HG02870 (cell line): ENCODE results near the gene C2CD5.
A peak's percentile ranks its signal among the peaks of the same experiment; 100 is the strongest.
"Not testable (repeated sequence)": the region's sequence is repeated elsewhere in the genome, so short reads cannot be mapped to it uniquely, and the experiment has no call there.

Source experiments
- ATAC-seq: cut with Tn5 transposase; IDR thresholded peaks from one replicate; pipeline ENCODE4 v1.9.1; 2021; ENCODE audit warnings: mild to moderate bottlenecking, moderate library complexity; ENCODE audit not compliant: unreplicated experiment

C2CD5 gene

GRCh38 chr12:22480814-22481213 is 63.5 kb downstream of the C2CD5 start:
- ATAC-seq: not testable (repeated sequence)

DNA sequence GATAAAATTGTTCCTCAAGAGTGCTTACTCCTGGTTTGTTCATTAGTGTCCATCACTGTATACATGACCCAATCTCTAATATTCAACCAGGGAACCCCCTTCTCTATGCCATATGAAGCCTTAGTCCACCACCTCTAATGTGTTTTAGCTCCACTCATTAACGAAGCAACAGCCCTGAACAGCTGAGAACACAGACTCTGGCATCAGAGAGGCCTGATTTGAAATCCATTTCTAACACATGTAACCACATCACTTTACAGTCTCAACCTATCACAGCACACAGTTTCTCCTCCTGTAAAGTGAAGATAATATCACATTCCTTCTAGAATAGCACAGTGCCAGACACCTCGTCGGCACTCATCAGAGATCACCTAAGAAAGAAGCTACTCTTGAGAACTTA is 64.3 kb downstream of the C2CD5 start:
- ATAC-seq: no peak

DNA sequence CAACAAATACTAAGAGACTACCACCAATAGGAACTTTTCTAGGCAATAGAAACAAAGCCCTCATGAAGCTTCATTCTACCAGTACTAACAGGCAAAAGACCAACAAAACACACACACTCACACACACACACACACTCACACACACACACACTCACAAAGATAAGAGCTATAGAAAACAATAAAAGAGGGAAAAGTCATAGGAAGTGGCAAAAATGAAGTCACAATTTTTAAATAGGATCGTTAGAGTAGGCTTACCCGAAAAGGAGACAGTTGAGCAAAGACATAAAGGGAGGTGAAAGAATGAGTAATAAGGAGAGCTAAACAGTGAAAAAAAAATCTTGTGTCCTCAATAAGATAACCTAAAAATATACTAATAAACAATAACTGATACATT is 66.5 kb downstream of the C2CD5 start:
- ATAC-seq: peak; percentile 60

DNA sequence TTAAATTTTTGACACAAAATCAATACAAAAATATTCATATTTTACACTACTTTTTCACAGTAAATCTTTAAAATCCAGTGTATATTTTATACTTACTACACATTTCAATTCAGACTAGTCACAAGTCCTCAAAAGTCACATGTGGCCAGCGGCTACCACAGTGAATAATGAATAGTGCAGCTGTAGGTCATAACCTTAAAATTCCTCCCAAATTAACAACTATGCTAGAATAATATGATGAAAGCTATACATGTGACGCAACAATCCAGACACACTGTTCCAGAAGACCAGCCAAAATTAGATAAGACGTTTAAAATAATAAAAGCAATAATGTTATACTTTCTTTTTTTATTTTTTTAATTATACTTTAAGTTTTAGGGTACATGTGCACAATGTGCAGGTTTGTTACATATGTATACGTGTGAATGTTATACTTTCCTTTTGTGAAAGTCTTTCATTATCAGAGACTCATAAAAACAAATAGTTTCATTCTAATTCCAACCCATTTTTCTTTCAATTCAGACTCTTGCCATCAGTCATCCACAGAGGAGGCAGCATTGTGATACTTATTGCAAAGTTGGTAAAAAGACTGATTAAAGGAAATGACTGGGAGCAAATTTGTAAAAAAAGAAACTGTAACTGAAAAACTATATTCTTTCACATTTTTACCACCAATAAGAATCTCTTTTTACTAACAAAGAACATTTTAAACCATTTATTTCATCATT is 67.0 kb downstream of the C2CD5 start:
- no peak for ATAC-seq

DNA sequence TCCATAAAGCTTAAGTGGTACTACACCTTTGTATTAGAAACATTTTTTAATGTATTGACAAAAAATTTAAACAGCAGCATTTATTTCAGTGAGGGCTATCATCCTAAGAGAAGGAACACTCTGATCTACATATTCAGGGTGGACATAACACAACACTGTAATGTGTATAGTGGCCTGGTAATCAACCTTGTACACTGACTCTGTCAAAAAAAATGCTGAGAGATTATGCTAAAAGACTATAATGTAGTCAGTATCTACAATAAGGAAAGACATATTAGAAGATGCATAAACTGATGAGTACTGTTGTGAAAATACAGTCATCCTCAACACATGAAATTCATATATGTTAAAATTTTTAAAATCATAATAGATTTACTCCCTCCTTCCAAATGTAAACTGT is 68.2 kb downstream of the C2CD5 start:
- no peak for ATAC-seq

DNA sequence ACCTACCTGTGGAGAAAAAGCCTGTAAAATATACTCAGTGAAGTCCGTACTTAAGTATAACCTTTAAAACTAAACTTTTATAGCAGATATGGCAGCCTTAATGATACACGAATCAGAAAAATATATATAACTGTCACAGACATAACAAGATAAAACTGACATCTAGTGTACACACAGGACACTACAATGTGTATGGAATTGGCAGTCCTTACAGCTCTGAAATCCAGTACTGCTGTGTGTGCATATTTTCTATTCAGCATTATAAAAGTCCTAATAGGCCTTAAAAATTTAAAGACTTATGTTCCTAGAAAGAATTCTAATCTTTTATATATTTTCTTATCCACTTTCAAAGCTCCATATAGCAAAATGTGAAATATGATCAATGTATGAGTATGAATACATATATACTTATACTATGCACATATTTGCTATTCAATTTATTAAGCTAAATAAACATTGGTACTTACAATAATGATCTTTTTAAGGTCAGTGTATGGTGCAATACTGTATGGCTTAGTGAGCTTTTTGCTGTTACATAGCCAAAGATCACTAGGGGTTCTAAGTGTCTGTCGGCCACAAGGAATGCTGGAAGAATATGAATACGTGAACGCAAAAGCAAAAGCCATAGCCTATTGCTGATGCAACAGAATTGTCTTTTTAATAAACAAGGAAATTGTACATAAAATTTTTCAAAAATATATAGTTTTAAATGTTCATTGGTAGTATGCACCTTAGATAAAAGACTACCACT is 69.2 kb downstream of the C2CD5 start:
- ATAC-seq: no peak

GRCh38 chr12:22473212-22473611 is 71.1 kb downstream of the C2CD5 start:
- ATAC-seq: peak; percentile 65

DNA sequence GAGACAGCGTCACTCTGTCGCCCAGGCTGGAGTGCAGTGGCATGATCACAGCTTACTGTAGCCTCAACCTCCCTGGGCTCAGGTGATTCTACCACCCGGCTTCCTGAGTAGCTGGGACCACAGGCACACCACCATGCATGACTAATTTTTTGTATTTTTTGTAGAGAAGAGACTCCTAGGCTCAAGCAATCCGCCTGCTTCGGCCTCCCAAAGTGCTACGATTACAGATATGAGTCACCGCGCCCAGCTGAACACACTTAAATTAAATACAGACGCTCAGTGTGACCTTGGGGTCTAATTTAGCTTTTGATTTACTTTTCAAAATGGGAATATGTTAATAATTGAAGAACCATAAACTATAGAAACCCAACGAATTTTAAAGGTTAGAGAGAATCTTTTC is 77.2 kb downstream of the C2CD5 start:
- ATAC-seq: no peak

DNA sequence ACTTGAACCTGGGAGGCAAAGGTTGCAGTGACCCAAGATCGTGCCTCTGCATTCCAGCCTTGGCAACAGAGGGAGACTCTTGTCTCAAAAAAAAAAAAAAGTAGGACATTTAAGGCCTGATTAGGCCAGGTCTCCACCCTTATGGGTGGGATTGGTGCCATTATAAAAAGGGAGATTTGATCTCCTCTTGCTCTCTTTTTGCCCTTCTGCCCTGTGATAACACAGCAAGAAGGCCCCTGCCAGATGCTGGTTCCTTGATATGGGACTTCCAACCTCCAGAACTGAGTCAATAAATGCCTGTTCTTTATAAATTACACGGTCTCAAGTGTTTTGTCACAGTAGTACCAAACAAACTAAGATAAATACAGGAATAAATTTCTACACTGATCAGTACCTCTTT is 81.0 kb downstream of the C2CD5 start:
- ATAC-seq: no peak

- ATAC-seq: no peak
Measured at GRCh38 chr12:22461786-22462185, 82.6 kb downstream of the C2CD5 start.

DNA sequence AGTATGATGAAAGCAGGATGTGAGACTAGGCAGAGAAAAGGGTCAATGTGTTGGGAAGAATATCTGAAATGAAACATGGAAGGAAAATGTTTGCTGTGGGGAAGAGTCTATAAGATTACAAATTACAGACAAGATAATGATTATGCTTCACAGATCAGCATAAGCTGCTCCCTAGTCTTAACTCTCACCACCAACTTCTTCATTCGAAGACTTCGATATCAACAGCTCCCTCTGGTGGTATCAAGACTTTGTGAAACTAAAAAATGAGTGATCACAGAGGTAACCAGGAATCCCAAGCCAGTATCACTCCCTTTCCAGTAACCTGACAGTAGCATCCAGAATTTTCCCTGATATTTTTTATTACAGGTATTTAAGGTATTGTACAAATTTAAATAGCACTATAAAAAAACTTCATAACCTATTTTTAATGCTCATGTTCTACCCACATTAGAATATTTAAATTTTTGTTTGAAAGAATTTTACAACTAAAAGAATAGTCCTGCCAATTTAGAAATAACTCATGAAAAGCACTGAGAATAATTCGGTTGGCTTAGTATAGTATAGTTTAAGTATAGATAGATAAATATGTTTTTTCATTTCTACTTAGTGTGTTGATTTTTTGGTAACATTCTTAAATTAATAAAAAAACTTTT is 84.4 kb downstream of the C2CD5 start:
- ATAC-seq: peak; percentile 65

DNA sequence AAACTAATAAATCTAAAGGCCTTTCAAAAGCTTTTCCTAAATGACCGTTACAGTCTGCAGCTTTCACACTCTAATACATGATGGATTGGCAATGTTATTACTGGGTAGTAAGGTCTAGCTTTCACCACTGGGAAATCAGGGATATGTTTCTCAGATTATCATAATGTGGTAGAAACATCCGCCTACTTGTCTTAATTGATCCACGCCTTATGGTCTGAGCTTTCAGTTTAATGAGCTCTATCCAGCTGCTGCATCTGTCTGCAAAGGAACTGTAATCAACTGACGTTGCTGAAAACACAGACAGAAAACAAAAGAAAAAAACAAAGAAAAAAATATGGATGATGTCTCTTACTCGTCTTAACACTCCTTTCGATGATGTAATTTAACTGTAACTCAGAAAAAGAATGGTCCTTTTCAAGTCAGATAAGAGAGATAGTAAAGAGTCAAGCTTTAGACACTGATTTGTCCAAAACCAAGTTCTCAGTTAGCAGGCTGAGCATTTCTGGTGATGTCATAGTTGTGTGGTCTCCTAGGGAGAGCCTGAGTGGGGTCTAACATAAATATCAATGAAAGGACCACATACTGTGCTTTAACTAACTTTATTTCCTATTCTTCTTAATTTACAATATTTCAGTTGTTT is 85.9 kb downstream of the C2CD5 start:
- no peak for ATAC-seq

- no peak for ATAC-seq
Measured at GRCh38 chr12:22457085-22457484, 87.3 kb downstream of the C2CD5 start.

- no peak for ATAC-seq
Measured at GRCh38 chr12:22453511-22453910, 90.8 kb downstream of the C2CD5 start.

GRCh38 chr12:22447223-22447622 is 97.1 kb downstream of the C2CD5 start:
- ATAC-seq: no peak

GRCh38 chr12:22444317-22444665 is 100.1 kb downstream of the C2CD5 start:
- ATAC-seq: not testable (repeated sequence)

DNA sequence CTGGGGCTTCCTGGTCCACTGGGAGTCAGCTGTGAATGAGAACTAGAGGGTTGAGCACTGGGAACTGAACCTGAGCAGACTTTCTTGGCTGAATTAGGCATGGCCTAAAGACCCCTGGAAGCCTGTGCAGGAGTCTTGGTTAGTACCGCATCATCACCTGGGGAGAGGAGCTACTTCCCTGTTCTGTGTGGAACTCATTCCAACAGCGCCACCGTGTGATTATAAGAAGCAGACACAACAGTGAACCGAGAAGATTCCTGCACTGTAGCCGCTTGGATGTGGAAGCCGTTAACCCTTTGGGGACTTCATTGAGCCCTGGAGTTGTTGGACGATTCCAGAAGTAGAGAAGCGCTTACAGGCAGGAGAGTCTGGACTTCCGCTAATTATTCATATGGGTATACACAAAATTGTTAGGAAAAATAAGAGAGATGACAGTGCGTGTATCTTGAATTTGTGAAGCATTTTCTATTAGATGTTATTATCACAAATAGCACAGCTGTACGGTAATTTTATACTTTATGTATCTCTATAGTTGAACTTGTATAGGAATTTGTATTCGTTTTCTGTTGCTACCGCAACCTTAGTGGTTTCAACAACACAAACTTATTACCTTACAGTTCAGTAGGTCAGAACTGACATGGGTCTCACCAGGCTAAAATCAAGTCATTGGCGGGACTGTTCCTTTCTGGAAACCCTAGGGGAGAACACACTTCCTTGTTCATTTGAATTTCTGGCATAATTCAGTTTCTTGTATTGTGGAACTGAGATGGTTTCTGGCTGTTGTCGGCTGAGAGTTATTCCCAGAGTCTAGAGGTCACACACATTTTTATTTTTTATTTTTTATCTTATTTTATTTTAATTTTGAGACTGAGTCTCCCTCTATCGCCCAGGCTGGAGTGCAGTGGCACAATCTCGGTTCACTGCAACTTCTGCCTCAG is 100.7 kb downstream of the C2CD5 start:
- ATAC-seq: peak; percentile 100

DNA sequence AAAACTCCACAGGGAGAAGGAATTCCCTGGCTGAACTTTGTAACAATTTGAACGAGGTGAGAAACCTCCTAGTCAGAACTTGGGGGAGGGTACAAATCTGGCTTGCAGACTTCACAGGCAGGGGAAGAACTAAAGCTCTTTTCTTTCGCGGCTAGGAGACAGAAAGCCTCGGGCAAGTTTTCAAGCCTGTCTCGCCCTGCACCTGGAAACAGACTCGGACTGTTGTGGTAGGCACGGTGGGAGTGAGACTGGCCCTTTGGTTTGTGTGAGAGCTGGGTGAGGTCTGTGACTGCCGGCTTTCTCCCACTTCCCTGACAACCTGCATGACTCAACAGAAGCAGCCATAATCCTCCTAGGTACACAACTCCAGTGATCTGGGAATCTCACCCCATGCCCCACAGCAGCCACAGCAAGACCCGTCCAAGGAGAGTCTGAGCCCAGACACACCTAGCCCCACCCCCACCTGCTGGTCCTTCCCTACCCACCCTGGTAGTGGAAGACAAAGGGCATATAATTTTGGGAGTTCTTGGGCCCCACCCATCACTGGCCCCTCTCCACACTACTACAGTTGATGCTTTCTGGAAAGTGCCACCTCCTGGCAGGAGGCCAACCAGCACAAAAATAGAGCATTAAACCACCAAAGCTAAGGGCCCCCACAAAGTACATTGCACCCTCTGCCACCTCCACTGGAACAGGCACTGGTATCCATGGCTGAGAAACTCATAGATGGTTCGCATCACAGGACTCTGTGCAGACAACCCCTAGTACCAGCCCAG is 107.1 kb downstream of the C2CD5 start:
- no peak for ATAC-seq

DNA sequence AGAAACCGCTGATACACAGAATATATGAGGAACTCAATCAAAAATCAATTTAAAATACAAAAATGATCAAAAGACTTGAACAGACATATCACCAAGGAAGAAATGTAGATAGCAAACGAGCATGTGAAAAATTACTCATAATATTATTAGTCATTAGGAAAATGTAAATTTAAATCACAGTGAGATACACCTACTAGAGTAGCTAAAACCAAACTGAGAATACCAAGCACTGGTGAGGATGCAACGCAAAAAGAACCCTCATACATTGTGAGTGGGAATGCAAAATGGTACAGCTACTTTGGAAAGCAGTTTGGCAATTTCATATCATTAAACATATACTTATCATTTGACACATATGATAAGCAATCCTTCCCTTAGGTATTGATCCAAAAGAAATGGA is 108.8 kb downstream of the C2CD5 start:
- ATAC-seq: no peak
